GM11168 (cell line): ENCODE data around the gene SLC5A3.

Experiments used
- in situ Hi-C: fragments of 300-500 bp; cut with MboI; formaldehyde crosslinking; loops from one replicate; pipeline ENCODE4 v1.12.0; 2022; ENCODE audit warnings: low sequenced_read_pairs; ENCODE audit not compliant: unreplicated experiment

SLC5A3 gene

GRCh38 chr21:34065027-34065426 is 8.4 kb upstream of the SLC5A3 start:
- in situ Hi-C loops = no loop called here

DNA sequence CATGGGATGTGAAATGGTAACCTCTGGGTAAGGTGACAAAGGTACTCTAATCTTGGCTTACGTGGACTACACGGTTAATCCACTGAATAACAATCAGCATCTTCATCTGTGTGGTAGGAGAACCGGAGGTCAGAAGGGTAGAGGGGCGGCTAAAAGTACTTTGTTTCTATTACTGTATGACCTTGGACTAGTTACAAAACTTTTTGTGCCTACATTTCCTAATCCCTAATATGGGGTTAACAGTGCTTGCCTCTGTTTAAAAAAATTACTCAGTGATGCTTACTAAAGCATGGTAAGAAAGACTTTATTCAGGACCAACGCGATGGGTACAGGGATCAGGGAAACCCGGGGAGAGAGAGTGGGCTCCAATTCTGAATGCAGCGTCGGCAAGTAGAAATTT is 1.7 kb upstream of the SLC5A3 start:
- in situ Hi-C loops = no loop called here

DNA sequence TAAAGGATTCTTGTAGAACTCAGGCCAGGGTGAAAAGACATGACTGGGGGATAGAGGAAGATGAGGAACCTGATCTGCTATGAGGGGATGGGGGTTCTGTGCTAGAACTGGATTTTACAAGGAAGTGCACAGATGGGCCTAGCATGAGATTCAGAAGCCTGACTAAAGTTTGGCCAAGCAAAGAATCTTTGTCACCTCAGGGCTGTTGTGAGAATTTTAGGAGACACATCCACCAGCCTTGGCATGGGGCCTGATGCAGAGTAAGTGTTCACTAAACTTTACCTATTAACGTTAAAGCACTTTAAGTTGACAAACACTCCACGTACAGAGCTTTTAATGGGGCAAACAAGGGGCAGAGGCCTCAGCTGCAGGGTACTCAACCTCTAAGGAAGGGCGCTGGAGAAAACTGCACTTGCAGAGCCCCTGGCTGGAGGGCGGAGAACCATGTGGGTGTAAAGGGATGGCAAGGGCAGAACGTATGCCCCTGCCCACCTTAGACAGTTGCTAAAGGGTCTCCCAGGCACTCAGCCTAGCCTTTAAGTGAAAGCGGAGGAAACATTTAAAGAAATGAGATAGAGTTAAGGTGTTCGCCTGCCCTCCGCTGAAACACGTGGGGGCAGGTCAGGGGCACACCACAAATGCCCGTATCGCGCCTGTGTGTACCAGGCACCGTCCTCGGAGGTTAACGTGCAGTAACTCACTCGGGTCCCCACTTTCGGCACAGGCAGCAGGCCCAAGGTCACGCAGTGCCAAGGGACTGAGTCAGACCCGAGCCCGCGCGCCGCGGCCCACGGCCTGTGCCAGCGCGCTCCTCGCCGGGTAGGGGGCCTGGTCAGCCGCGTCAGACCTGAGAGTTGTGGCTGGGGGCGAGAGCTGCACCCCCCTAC is 990 bp upstream of the SLC5A3 start:
- in situ Hi-C loops = no loop called here

DNA sequence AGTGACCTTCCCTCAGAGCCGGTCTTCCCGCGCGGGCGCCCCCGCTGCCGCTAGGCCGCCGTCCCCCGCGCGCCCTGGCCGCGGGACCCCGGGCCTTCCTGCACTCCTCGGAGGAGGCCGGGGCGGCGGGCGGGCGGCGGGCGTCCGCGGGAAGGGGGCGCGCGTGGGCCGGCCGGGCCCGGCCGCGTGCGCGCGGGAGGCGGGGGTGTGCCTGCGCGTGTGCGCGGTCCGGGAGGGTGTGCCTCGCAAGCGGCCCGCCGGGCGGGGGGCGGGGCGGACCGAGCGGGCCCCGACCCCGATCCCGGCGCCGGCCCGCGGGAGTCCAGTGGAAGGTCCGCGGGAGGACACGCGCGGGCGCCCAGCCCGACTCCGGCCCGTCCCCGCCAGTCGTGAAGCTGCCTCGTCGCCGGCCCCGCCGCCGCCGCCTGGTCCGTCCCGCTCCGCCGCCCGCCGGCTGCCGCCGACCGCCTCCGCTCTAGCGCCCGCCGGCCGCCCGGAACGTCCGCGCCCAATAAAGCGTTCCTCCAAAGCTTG is 438 bp downstream of the SLC5A3 start:
- in situ Hi-C loops = no loop called here

GRCh38 chr21:34074283-34075090 is 1.1 kb downstream of the SLC5A3 start:
- in situ Hi-C loops = no loop called here

DNA sequence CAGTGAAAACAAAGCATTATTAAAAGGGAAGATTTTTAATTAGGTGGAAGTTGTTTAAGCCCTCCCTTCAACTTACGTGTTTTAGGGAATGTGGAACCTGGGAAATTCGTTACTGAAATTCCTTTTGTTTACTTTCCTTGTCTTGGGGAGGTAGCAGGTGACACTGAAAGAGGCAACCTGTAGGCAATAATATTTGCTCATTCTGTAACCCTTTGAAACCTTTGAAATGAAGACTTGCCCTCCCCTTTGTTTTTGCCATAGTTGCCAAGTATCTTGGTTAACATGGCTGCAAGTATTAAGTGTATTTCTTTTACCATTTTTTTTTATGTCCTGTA is 1.7 kb downstream of the SLC5A3 start:
- in situ Hi-C loops = no loop called here

DNA sequence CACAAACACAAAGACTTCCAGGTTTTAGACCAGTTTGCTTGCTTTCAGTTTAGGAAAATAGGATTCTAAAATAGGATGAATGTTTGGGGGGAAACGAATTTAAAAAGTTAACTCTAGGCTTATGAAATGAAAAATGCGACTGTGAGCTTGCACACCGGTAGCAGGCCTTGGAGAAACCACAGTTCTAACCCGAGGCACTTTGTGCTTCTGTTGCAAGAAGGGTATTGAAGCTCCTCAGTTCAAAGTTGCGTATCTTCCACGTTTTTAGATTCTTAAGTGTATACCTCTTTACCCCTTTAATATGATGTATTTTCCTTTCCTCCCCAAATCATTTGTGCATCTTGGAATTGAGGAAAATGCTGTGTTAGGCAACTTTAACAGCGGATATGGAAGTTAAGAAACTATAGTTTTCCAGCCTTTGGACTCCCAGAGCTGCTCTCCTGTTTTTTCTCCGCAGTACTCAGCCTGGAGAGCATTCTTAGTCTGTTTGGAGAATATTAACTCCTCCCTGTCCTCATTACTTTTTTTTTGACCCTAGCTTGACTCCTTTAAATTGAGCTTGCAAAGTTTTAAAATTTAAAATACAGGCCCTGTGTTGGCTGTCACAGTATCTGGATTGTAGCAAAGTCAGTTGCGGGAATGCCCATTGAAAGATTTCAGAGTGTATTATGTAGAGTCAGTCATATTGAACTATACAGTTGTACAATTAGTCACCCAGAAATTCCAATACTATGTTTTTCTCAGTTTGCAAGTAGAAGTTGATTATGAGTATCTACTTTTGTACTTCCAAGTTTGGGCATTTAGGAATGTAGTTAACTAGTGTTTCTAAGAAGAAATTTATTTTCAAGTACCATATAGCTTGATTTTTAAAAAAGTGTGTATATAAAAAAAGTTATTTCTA is 2.6 kb downstream of the SLC5A3 start:
- in situ Hi-C loops = no loop called here

DNA sequence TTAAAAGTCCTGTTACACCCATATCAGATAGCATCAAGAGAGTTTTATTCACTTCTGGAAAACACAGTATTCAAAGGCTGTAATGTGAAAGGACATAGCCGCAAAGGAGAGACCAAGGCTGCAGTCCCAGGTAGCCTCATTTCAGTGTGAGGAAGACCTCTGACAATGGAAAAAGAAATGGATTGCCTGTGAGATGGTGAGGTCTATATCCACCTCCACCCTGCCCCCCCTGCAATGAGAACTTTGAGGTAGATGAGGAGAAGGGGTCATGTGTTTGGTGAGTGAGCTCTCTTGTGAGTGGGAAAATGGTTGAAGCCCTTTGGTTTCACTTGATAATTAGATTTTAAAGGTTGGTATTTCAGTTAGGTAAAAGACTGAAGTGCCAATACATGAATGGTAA is 3.5 kb downstream of the SLC5A3 start:
- in situ Hi-C loops = no loop called here

DNA sequence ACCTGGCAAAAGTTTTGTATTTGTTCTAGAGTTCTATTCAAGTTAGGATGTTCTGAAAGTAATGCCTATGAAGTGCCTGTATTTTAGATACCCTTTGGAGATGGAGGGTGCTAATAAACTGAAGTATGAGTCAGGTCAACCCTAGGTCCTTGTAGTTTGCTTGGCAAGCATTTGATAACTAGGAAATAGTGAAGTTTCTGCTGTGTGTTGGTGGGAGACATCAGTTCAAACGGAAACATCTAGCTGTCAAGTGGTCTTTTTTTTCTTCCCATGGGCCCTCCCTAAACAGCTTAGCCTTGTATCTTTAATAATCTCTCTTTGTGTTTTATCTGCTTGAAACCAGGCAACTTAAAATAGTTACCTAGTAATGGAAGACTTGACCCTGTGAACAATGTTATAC is 4.5 kb downstream of the SLC5A3 start:
- in situ Hi-C loops = no loop called here

DNA sequence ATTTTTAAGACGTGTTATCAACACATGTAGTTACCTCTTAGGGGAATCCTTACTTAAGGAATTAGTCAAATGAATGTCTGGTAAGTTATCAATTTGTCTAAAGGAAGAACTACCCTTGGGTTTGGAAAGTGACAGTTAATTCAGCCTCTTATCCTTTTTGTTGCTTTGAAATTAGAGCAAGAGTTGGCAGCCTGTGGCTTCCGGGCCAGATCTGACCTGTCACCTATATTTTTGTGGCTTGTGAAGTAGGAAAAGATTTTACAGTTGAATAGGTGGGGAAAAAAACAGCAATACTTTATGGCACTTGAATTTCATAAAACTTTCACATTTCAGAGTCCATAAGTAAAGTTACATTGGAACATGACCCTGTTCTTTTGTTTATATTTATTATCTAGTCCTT is 5.5 kb downstream of the SLC5A3 start:
- in situ Hi-C loops = no loop called here

GRCh38 chr21:34080710-34081109 is 7.3 kb downstream of the SLC5A3 start:
- in situ Hi-C loops = no loop called here

DNA sequence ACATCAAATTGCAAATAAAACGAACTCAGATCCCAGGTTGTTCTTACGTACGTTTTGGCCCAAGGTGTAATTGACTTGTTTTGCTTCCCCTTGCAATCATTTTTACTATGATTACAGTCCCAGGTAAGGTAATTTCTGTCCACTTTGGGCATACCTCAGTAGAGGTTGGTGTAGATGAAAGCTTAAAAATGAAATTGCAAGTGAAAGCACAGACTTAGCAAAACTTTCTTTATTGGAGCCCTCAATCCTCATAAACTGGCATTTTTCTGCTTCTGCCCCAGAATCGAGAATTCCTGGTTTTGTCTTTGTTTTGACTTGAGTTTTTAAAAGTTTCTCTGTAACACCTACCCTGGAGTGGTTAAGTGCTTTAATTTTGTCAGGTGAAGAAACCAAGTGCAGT is 9.4 kb downstream of the SLC5A3 start:
- in situ Hi-C loops = no loop called here

DNA sequence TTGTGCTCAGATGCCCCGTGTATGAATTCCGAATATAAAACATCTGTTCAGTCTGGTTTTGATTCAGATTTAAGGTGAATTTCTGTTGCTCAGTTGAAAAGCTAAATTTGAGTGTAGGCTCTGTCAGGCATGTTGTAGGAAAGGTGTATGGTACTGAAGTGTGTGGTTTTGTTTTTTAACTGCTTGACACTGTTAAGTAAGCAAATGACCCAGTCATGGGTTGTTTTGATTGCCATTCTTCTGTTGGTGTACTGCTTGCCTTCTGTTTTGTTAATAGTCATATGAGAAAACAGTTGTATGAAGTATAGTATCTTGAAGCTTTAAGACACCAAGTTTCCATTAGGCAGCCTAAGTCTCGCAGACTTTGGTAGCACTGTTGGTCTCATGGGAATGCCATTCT is 10.0 kb downstream of the SLC5A3 start:
- in situ Hi-C loops = no loop called here

DNA sequence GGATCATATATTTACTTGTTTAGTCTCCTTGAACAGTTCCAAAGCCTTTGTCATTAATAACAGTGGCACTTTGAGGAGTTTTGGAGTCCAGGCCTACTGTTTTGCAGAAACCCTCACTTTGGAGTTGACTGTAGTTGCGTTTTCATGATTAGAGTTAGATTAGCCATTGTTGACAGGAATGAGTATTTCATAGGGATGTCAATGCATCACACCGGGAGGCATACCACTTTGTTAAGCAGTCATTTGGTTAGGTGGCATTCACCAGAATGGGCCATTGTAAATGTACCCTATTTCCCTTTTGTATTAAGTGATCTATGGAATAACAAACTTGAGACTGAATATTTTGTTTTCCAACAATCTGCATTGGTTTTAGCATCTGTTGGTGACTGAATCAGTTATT is 11.8 kb downstream of the SLC5A3 start:
- in situ Hi-C loops = no loop called here

GRCh38 chr21:34086887-34087306 is 13.5 kb downstream of the SLC5A3 start:
- in situ Hi-C loops = no loop called here

DNA sequence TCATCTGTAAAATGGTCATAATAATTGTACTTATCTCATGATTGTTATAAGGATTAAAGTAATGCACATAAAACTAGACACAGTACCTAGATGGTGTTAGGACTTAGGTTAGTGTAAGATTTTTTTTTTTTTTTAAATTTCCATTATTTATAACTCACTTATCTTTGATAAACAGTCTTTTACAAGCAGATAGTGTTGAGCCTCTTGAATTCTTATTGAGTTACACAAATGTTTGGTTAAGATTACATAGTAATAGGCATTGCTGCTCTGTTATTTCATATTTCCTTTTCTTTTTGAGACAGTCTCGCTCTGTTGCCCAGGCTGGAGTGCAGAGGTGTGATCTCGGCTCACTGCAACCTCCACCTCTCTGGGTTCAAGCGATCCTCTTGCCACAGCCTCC is 15.4 kb downstream of the SLC5A3 start:
- in situ Hi-C loops = no loop called here

DNA sequence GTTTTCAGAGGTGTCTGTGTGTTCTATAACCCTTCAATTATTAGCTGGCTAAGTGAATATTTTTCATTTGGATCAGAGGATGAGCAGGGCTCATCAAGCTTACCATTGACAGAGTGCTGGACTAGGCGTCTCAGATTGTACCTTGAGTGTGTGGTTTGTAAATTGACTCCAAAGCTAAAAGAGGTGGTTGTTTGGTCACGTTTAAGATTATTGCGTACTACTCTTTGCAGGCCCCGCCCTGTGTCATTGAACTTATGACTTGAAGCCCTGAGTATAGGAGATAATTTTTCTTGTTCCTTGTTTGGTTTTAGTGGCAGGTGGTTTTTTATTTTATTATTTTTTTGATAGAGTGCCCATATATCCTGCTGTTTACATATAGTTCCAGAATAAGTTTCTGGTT is 17.7 kb downstream of the SLC5A3 start:
- in situ Hi-C loops = no loop called here

- in situ Hi-C loops = no loop called here
These were observed 18.2 kb downstream of the SLC5A3 start for GRCh38 chr21:34091607-34092006.

DNA sequence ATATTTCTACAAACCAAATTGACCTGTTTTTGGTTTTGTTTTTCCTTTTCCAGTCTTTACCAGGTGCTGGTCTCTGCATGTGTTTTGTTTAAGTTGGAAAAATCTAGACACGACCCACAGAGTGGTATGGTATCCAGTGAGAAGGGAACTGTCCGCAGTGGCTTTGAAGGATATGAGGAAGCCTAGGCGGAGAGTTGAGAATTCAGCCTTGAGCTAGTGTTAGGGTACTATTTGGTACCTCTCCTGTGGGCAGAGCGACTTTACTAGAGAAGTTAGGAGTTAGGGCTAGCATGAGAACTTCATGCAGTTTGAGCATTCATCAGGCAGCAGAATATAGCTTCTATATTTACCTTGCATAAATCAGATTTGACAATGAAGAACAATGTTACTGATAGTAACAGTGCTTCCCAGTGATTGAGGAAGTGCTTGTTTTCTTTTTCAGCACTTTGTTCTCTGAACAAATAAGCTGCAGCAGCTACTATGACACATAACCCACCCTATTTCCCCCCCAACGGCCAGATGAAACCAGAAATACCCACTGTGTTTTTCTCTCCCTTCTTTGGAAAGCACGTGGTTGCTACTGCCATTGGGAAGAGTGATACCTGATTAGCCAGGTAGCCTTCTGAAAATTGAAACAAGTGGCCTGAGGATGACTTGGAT is 19.0 kb downstream of the SLC5A3 start:
- in situ Hi-C loops = no loop called here

DNA sequence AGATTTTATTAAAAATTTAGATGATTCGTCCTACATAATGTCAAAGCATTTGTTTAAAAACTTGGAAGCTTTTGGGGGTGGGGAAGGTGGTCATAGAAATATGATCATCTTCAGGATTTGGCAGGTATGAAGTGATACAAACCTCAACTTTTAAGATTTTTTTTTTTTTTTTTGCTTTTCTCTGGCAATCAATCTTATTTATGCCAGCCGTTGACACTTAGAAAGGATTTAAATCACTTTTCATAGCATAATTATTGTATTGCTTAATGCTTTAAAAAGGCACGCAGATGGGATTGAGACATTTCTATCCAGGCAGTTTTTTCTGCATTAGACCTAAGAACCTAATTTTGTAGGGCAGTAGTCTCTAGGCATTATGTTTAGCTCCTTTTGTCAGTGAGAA is 19.7 kb downstream of the SLC5A3 start:
- in situ Hi-C loops = no loop called here
